Measurements from ENCODE around the gene SYNRG.

Gene SYNRG

DNA sequence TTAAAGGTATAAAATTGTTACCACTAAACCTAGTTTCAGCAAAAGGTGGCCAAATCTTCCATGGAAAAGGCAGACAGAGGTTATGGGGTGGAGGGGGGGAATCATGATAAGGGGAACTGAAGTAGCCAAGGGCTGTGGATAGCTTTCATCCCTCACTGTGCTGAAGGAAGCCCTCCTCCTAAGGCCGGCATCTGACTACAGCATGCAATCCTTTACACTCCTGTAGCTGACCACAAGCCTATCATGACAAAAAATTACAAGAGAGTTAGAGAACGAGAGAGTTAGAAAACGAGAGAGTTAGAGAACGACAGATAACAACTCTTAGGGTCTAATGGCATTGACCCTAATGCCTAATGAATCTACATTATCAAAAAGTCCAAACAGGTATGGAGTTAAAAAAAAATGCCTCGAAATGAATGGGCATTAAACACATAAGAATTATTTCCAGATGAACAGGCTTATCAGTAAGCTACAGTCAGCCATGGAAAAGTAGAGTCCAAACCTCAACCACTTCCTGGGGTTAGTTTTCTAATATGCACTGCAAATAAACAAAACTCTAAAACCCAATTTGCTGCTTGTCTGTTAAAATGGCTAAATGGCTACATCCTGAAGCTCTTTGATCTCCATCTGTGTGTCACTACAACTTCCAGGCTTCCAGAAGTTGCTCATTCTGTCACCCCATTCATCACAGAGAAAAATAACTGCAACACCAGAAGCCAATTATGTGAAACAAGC is 89.8 kb downstream of the SYNRG start:
- Histone ChIP-seq H3F3A (ENCODE audit: insufficient read depth, low read length) (no peaks in the 10 kb centered on the region), H3K79me2 (ENCODE audit: insufficient read depth, low read length) (no peaks in the 10 kb centered on the region), H3K27me3 (ENCODE audit: insufficient read depth, low read length) (no peaks in the 10 kb centered on the region), H2AFZ (ENCODE audit: low read length) (no peak overlapping the region), H3K27ac (ENCODE audit: low read depth, low read length, poor library complexity, severe bottlenecking) (no peak overlapping the region), H3K4me1 (ENCODE audit: insufficient read depth, low read length, severe bottlenecking) (no peaks in the 10 kb centered on the region), H3K9ac (ENCODE audit: low read length) (no peak overlapping the region), H3K4me3 (ENCODE audit: low read depth, low read length, poor library complexity, severe bottlenecking) (no peak overlapping the region), H3K9me3 (ENCODE audit: low read length) (no peaks in the 10 kb centered on the region), H4K20me1 (ENCODE audit: insufficient read depth, low read length) (no peaks in the 10 kb centered on the region), H3K4me2 (ENCODE audit: low read length) (no peak overlapping the region), H3K36me3 (ENCODE audit: insufficient read depth, low read length) (peaks cover 74% of the 10 kb centered on the region), H3K9me2 (ENCODE audit: low read depth, low read length) (no peaks in the 10 kb centered on the region)
- TF ChIP-seq, protein P1, sequence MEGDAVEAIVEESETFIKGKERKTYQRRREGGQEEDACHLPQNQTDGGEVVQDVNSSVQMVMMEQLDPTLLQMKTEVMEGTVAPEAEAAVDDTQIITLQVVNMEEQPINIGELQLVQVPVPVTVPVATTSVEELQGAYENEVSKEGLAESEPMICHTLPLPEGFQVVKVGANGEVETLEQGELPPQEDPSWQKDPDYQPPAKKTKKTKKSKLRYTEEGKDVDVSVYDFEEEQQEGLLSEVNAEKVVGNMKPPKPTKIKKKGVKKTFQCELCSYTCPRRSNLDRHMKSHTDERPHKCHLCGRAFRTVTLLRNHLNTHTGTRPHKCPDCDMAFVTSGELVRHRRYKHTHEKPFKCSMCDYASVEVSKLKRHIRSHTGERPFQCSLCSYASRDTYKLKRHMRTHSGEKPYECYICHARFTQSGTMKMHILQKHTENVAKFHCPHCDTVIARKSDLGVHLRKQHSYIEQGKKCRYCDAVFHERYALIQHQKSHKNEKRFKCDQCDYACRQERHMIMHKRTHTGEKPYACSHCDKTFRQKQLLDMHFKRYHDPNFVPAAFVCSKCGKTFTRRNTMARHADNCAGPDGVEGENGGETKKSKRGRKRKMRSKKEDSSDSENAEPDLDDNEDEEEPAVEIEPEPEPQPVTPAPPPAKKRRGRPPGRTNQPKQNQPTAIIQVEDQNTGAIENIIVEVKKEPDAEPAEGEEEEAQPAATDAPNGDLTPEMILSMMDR (IDR thresholded peaks at IDR 0.05; ENCODE audit: low read length), result no peak
- TF ChIP-seq EZH2 (IDR thresholded peaks at IDR 0.05; ENCODE audit: borderline replicate concordance, low read length), result no peak

DNA sequence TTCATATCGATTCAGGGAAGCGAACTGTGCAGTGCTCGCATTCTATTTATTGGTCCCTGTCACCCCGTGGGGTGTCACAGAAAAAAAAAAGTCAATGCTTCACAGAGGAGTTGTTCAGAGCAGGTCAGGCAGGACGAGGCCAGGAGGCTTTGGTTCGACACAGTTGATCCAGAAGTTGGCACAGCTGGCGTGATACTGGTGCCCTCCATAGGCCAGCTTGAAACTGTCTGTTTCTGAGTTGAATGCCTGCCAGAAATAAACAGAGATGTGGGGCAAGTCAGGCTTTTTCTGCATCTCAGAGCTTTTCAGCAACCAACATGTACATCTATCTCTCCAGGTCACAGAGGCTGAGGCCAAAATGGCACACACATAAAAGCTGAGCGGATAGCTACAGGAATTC is 90.4 kb downstream of the SYNRG start:
- TF ChIP-seq, protein P1 (IDR thresholded peaks at IDR 0.05; ENCODE audit: low read length), result 0 out of 2 replicates have a peak, but pooled peaks have one; percentile 6
- TF ChIP-seq EZH2 (IDR thresholded peaks at IDR 0.05; ENCODE audit: borderline replicate concordance, low read length), result no peak
- H3F3A ChIP-seq (ENCODE audit: insufficient read depth, low read length), result no peaks in the 10 kb centered on the region
- H2AFZ ChIP-seq (ENCODE audit: low read length), result no peak overlapping the region
- H3K9me3 ChIP-seq (ENCODE audit: low read length), result no peaks in the 10 kb centered on the region
- peaks cover 70% of the 10 kb centered on the region for H3K36me3 ChIP-seq (ENCODE audit: insufficient read depth, low read length)
- no peaks in the 10 kb centered on the region for H4K20me1 ChIP-seq (ENCODE audit: insufficient read depth, low read length)
- H3K9ac ChIP-seq (ENCODE audit: low read length), result no peak overlapping the region
- no peaks in the 10 kb centered on the region for H3K79me2 ChIP-seq (ENCODE audit: insufficient read depth, low read length)
- H3K4me1 ChIP-seq (ENCODE audit: insufficient read depth, low read length, severe bottlenecking), result no peaks in the 10 kb centered on the region
- no peaks in the 10 kb centered on the region for H3K9me2 ChIP-seq (ENCODE audit: low read depth, low read length)
- H3K4me3 ChIP-seq (ENCODE audit: low read depth, low read length, poor library complexity, severe bottlenecking), result no peak overlapping the region
- H3K27me3 ChIP-seq (ENCODE audit: insufficient read depth, low read length), result no peaks in the 10 kb centered on the region
- no peak overlapping the region for H3K27ac ChIP-seq (ENCODE audit: low read depth, low read length, poor library complexity, severe bottlenecking)
- no peak overlapping the region for H3K4me2 ChIP-seq (ENCODE audit: low read length)

DNA sequence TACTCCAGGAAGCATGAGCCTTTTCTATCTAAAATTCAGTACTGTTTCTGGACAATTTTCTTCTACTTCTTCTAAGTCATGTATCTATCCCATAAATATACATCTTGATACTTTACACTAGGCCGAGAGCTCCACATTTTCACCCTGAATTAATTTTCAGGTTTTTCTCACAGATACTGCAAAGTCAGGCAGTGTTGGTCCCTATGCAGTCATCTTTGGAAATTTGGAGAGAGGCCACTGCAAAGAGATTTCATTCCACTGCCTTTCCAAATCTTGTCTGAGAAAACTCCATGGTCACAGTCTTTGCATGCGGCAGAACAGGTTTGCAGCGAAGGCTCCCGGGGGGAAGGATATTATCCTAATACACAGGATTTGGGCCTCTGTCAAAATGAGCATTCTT is 91.3 kb downstream of the SYNRG start:
- Histone ChIP-seq H3K9me2 (ENCODE audit: low read depth, low read length) (no peaks in the 10 kb centered on the region), H3K79me2 (ENCODE audit: insufficient read depth, low read length) (no peaks in the 10 kb centered on the region), H3K27ac (ENCODE audit: low read depth, low read length, poor library complexity, severe bottlenecking) (no peak overlapping the region), H3K4me2 (ENCODE audit: low read length) (no peak overlapping the region), H4K20me1 (ENCODE audit: insufficient read depth, low read length) (no peaks in the 10 kb centered on the region), H3K36me3 (ENCODE audit: insufficient read depth, low read length) (peaks cover 66% of the 10 kb centered on the region), H3K27me3 (ENCODE audit: insufficient read depth, low read length) (no peaks in the 10 kb centered on the region), H3K4me1 (ENCODE audit: insufficient read depth, low read length, severe bottlenecking) (no peaks in the 10 kb centered on the region), H2AFZ (ENCODE audit: low read length) (no peak overlapping the region), H3K9me3 (ENCODE audit: low read length) (no peaks in the 10 kb centered on the region), H3K4me3 (ENCODE audit: low read depth, low read length, poor library complexity, severe bottlenecking) (no peak overlapping the region), H3F3A (ENCODE audit: insufficient read depth, low read length) (no peaks in the 10 kb centered on the region), H3K9ac (ENCODE audit: low read length) (no peak overlapping the region)
- TF ChIP-seq, protein P1 (IDR thresholded peaks at IDR 0.05; ENCODE audit: low read length), result no peak
- TF ChIP-seq EZH2 (IDR thresholded peaks at IDR 0.05; ENCODE audit: borderline replicate concordance, low read length), result no peak

Data from OCI-LY1 (cell line).